Stimulated activated CD8-positive, alpha-beta memory T cell treated with anti-CD3 and anti-CD28 coated beads, Interleukin-12 subunit alpha, Interleukin-12 subunit beta, amount 100 ng/mL, for 1 hour (primary cell): ENCODE results near the gene MOCS1.

Experiments
- DNase-seq: peaks from one replicate; pipeline ENCODE4 v3.0.0-alpha.2; 2020; ENCODE audit warnings: low read depth

MOCS1 gene

GRCh38 chr6:39948199-39948791 is 14.0 kb upstream of the MOCS1 start:
- no peak for DNase-seq

- no peak for DNase-seq
Measured at GRCh38 chr6:39947611-39948068, 13.4 kb upstream of the MOCS1 start.

GRCh38 chr6:39945626-39946025 is 11.4 kb upstream of the MOCS1 start:
- DNase-seq = no peak

- DNase-seq = no peak
Measured at GRCh38 chr6:39942903-39943580, 8.8 kb upstream of the MOCS1 start.

DNA sequence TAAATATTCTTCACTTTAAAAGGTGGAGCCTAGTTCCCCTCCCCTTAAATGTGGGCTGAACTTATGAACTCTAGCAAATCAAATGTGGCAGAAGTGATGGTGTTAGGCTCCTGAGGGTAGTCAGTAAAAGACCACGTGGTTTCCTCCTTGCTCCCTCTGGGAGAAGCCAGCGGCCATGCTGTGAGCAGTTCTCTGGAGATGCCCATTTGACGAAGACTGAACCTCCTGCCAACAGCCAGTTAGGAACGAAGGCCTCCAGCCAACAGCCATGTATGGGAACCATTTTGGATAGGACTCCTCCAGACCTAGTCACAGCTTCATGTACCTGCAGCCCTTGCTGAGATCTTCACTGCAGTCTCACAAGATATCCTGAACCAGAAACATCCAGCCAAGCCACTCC is 7.6 kb upstream of the MOCS1 start:
- DNase-seq = no peak

GRCh38 chr6:39941138-39941537 is 6.9 kb upstream of the MOCS1 start:
- no peak for DNase-seq

DNA sequence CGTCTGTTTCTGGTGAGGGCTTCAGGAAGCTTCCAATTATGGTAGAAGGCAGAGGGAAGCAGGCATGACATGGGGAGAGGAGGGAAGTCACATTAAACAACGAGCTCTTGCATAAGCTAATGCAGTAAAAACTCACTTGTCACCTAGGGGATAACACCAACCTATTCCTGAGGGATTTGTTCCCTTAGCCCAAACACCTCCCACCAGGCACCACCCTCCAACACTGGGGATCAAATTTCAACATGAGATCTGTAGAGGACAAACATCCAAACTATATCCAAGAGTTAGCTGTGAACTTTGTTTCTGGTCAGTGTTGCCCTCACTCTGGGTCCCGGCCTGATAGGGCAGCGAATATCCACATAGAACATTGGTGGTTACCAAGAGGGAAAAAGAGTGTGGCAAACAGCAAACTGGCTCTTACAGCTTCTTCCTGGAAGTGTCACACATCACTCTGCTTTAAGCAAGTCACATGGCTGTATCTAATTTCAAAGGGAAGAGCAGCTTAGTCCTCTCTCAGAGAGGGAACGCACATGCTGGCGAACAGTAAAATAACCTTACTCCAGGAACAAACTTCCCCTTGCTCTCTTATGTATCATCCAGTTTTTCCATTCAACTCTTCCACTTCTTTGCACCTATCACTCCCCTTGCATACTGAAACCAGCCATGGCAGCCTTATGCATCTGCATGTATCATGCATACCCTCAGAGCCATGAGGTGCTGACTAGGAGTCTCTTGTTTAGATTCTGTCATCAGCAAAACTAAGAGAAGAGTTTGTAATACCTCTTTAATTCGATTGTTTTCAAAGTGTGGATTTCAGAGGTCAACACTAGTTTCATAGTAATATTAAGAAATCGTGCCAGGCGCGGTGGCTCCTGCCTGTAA is 4.8 kb upstream of the MOCS1 start:
- DNase-seq = no peak

GRCh38 chr6:39937686-39938333 is 3.5 kb upstream of the MOCS1 start:
- no peak for DNase-seq

- DNase-seq = no peak
Measured at GRCh38 chr6:39936857-39937256, 2.6 kb upstream of the MOCS1 start.

GRCh38 chr6:39935241-39935640 is 979 bp upstream of the MOCS1 start:
- no peak for DNase-seq

DNA sequence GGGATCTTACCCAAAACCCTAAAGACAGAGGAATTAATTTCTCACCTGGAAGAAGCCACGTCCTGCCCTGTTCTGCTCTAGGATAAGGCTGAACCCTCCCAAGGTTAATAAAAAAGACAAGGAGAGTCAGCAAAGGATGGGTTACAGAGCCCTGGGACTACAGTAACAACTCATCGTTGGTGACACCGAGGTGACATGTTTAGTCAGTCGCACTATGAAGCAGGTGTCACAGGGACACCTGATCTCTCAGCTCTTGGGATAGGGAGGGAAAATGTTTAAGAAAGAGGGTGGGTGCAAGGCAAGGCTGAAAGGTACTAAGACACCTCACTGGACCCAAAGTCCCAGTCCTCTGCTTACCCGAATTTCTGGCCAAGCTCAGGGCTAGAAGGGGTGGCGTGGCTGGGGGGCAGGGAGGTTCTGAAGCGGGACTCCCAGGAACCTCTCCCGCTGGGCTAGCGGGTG is 562 bp downstream of the MOCS1 start:
- DNase-seq = no peak

- no peak for DNase-seq
Measured at GRCh38 chr6:39932386-39932910, 1.8 kb downstream of the MOCS1 start.

DNA sequence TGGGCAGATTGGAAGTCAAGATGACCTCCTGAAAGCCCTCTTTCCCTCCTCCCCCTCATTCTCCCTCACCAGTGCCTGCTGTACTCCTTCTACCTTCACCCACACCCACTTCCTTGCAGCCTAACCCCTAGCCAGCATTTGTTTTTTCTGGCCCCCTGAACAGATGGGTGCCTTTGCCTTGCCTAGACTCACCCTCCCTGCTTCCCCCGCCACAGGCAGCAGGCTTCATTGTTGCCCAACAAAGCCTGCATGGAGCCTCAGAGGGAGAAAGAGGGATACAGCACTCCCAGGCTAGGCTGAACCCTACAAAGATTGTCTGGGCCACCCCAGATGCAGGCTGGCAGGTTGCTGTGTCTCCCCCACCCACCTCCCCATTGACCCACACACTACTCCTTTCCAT is 2.7 kb downstream of the MOCS1 start:
- no peak for DNase-seq

- no peak for DNase-seq
Measured at GRCh38 chr6:39930540-39930939, 3.7 kb downstream of the MOCS1 start.

DNA sequence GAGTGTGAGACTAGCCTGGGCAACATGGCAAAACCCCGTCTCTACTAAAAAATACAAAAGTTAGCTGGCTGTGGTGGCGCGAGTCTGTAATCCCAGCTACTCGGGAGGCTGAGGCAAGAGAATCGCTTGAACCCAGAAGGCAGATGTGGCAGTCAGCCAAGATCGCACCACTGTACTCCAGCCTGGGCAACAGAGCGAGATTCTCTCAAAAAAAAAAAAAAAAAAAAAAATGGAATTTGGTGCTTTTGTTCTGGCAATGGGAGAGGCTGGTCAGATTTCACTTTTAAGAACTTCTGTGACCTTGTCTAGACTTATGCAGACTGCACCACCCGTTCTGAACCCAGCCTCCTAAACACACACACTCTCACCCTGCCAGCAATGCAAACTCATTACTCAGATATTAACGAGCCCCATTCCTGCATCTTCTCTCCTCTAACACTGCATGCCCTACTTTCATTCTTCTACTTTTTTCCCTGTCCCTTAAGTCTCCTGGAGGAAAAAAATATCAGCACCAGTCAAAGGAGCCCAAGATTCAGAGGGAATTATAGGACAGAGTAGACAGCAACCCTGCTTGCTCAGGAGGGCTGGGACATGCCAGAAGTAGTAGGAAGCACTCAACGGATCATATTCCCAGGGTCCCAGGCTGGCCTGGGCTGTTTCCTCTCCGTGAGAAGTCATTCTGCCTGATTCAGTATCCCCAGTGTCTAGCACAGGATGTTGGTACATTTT is 4.4 kb downstream of the MOCS1 start:
- DNase-seq = no peak

DNA sequence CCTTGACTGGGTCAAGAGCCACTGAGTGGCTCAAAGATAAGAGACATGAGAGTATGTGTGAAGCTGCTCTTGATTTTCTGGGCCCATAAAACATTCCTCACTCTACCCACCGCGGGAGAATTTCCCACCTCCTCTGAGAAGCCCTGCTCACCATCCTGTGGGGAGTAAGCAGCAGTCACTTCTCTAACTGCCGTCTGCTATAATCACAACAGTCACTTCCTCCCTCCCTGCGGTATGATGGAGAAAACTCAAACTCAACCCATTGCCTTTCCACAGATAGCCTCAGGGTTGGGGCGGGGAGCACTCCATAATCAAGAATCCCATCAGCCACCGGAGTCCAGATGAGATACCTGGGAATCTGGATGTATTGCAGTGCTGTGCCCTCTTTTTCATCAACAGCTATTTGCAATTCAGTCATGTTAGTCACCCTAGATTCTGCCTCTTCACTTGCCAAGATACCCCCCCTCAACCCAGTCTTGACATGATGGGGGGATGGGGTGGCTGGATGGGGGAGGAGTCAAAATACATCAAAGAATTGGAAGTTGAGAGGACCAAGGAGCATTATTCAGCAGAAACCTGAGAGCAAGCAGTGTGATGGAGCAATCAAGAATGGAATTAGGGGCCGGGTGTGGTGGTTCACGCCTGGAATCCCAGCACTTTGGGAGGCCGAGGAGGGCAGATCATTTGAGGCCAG is 5.1 kb downstream of the MOCS1 start:
- DNase-seq = no peak

DNA sequence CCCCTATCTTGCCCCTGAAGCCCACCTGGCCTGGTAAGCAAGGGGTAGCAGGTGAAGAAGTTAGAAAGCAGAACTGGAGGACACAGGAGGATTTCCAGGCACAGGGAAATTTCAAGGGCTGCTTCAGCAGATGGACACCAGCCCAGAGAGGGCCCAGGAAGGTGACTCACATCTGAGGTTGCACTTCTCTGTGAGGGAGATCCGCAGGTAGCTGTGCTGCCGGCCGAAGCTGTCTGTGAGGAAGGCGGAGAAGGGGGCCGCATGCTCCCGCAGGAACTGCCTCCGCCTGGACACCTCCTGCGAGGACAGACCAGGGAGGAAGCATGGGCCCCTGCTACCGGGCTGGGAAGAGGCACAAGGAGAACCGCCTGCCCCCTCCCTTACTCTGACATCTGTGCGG is 7.1 kb downstream of the MOCS1 start:
- no peak for DNase-seq

- DNase-seq = no peak
Measured at GRCh38 chr6:39926668-39927067, 7.6 kb downstream of the MOCS1 start.

GRCh38 chr6:39925931-39926290 is 8.4 kb downstream of the MOCS1 start:
- DNase-seq = no peak

- no peak for DNase-seq
Measured at GRCh38 chr6:39925191-39925930, 8.9 kb downstream of the MOCS1 start.
